Suprapubic skin (tissue), 4 donors: Measurements from ENCODE around the gene STRN4.
"Not testable (repeated sequence)": the region's sequence is repeated elsewhere in the genome, so short reads cannot be mapped to it uniquely, and the experiment has no call there.

Experiments used
- POLR2A ChIP-seq, 2 donors: fragments of 450-650 bp; IDR thresholded peaks; one replicate each; pipeline ENCODE4 v1.6.1; 2017; ENCODE audit warnings: antibody characterized with exemption in 2 of 2, mild to moderate bottlenecking in 2 of 2, moderate library complexity in 2 of 2
- POLR2AphosphoS5 ChIP-seq, 3 donors: sonication (generic); formaldehyde crosslinking; IDR thresholded peaks; one replicate each; pipeline ENCODE4 v1.6.1; 2017; ENCODE audit warnings: antibody characterized with exemption in 3 of 3
- TF ChIP-seq, protein P1 (sequence below), 2 donors: fragments of 200-600 bp in 1 of 2; fragments of 450-650 bp in 1 of 2; sonication (generic) in 1 of 2; IDR thresholded peaks; one replicate each; pipeline ENCODE4 v1.5.1; 2016 to 2019; ENCODE audit warnings: antibody characterized with exemption in 2 of 2, mild to moderate bottlenecking in 1 of 2, moderate library complexity in 1 of 2

DNA sequence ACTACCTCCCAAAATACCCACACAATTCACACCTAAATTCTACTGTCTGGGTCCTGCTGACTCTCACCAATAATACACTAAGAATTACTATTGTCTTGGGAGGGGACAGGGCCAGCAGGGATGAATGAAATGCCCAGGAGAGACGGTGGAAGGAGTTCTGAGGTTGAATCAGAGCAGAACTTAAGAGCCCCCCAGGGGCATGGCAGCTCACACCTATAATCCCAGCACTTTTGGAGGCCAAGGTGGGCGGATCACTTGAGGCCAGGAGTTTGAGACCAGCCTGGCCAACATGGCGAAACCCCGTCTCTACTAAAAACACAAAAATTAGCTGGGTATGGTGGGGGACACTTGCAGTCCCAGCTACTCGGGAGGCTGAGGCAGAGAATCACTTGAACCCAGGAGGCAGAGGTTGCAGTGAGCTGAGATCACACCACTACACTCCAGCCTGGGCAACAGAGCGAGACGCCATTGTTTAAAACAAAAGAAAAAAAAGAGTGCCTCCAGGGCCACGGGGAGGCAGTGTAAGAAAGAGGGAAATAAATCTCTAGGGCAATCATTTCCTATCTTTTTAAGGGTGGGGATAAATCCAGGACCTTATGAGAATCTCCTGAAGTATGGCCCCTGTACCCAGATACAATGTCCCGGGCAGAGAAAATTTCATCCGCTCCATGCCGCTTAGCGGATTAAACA is 31.9 kb upstream of the STRN4 start:
- TF ChIP-seq, protein P1, sequence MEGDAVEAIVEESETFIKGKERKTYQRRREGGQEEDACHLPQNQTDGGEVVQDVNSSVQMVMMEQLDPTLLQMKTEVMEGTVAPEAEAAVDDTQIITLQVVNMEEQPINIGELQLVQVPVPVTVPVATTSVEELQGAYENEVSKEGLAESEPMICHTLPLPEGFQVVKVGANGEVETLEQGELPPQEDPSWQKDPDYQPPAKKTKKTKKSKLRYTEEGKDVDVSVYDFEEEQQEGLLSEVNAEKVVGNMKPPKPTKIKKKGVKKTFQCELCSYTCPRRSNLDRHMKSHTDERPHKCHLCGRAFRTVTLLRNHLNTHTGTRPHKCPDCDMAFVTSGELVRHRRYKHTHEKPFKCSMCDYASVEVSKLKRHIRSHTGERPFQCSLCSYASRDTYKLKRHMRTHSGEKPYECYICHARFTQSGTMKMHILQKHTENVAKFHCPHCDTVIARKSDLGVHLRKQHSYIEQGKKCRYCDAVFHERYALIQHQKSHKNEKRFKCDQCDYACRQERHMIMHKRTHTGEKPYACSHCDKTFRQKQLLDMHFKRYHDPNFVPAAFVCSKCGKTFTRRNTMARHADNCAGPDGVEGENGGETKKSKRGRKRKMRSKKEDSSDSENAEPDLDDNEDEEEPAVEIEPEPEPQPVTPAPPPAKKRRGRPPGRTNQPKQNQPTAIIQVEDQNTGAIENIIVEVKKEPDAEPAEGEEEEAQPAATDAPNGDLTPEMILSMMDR (IDR thresholded peaks at IDR 0.05) = not testable (repeated sequence)
- TF ChIP-seq POLR2AphosphoS5, POLR2A (IDR thresholded peaks at IDR 0.05): not testable (repeated sequence)
